ENCODE data around the gene LINC00632. TPM values are rescaled to one million over a fixed set of nuclear protein-coding genes. Genes with fewer than 3 reads are reported as not detected.

The LINC00632 gene
- total RNA-seq, 4 donors from 2014 or later, result 16.7 to 74.6 (median 32.6) TPM

DNA sequence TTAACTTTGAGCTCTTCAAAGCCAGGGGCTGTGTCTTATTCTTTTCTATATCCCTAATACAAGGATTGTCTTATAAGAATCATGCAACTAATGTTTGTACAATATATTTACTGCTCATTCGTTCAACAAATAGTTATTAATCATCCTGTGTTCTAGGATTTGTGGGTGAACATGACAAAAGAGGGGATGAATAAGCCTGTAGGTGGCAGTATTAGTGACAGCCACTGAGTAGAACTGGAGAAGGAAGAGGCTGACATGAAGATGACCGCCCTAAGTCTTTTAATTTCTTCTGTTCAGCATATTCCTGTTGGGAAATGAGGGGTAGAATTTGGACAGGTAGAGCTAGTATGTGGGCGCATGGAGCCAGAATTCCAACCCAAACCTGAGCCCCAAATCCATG lies 11.9 kb upstream of the LINC00632 start:
- H3K4me1 ChIP-seq, result no peaks in the 10 kb centered on the region
- H3K4me3 ChIP-seq (replicated peaks in 1 of 3), result no peak overlapping the region
- H3K36me3 ChIP-seq, result no peaks in the 10 kb centered on the region
- DNase-seq, result no peak
- intact Hi-C loops (cut with DNase I), result no loop called here
- no peak for TF ChIP-seq POLR2A (IDR thresholded peaks at IDR 0.05)
- TF ChIP-seq CTCF (IDR thresholded peaks at IDR 0.05), result no peak
- no peak overlapping the region for H3K27ac ChIP-seq
- no peaks in the 10 kb centered on the region for H3K9me3 ChIP-seq
- H3K27me3 ChIP-seq, result no peaks in the 10 kb centered on the region
- WGBS, 2 donors, result 73 to 78% methylated on average over 3 of the region's 3 CpGs

DNA sequence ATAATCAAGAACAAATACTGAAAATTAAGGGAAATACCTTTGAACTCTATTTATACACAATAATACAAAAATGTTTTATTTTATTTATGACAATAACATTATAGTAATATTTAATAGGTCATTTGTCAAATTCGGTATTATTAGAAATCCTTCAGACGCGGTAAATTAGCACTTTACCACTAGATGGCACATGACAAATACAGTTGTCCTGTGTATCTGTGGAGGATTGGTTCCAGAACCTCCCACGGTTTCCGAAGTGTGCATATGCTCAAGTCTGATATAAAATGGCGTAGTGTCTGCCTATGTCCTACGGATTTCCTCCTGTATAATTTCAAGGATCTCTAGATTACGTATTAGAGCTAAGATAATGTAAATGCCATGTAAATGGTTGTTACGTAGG lies 8.1 kb upstream of the LINC00632 start:
- TF ChIP-seq CTCF (IDR thresholded peaks at IDR 0.05), result peak in 3 of 6 experiments; percentile 19 to 35 (median 31)
- TF ChIP-seq POLR2A (IDR thresholded peaks at IDR 0.05), result no peak

GRCh38 chrX:140710710-140711109 lies 1.2 kb downstream of the LINC00632 start:
- no peaks in the 10 kb centered on the region for H3K27me3 ChIP-seq
- H3K27ac ChIP-seq, result no peak overlapping the region
- intact Hi-C loops (cut with DNase I), result no loop called here
- H3K4me1 ChIP-seq, result no peaks in the 10 kb centered on the region
- no peaks in the 10 kb centered on the region for H3K9me3 ChIP-seq
- 61 to 65% methylated on average over 6 of the region's 6 CpGs for WGBS, 2 donors
- no peak overlapping the region for H3K4me3 ChIP-seq (replicated peaks in 1 of 3)
- no peaks in the 10 kb centered on the region for H3K36me3 ChIP-seq
- DNase-seq, result no peak
- TF ChIP-seq POLR2A (IDR thresholded peaks at IDR 0.05) (no peak), CTCF (IDR thresholded peaks at IDR 0.05) (no peak)

More for the DNA sequence above, 8.1 kb upstream of the LINC00632 start:
- H3K4me1 ChIP-seq, result no peaks in the 10 kb centered on the region
- no peak for DNase-seq
- no peaks in the 10 kb centered on the region for H3K36me3 ChIP-seq
- WGBS, 2 donors, result 31 to 38% methylated on average over 9 of the region's 9 CpGs
- H3K9me3 ChIP-seq, result no peaks in the 10 kb centered on the region
- intact Hi-C loops (cut with DNase I), result no loop called here
- H3K27ac ChIP-seq, result no peak overlapping the region
- no peak overlapping the region for H3K4me3 ChIP-seq (replicated peaks in 1 of 3)
- H3K27me3 ChIP-seq, result no peaks in the 10 kb centered on the region

GRCh38 chrX:140711894-140712293 lies 2.3 kb downstream of the LINC00632 start:
- intact Hi-C loops (cut with DNase I), result no loop called here
- DNase-seq, result no peak
- no peak for TF ChIP-seq POLR2A (IDR thresholded peaks at IDR 0.05)
- TF ChIP-seq CTCF (IDR thresholded peaks at IDR 0.05), result no peak
- no peaks in the 10 kb centered on the region for H3K4me1 ChIP-seq
- H3K27ac ChIP-seq, result no peak overlapping the region
- no peaks in the 10 kb centered on the region for H3K27me3 ChIP-seq
- 84 to 95% methylated on average over 4 of the region's 4 CpGs for WGBS, 2 donors
- no peaks in the 10 kb centered on the region for H3K36me3 ChIP-seq
- no peak overlapping the region for H3K4me3 ChIP-seq (replicated peaks in 1 of 3)
- H3K9me3 ChIP-seq, result no peaks in the 10 kb centered on the region

DNA sequence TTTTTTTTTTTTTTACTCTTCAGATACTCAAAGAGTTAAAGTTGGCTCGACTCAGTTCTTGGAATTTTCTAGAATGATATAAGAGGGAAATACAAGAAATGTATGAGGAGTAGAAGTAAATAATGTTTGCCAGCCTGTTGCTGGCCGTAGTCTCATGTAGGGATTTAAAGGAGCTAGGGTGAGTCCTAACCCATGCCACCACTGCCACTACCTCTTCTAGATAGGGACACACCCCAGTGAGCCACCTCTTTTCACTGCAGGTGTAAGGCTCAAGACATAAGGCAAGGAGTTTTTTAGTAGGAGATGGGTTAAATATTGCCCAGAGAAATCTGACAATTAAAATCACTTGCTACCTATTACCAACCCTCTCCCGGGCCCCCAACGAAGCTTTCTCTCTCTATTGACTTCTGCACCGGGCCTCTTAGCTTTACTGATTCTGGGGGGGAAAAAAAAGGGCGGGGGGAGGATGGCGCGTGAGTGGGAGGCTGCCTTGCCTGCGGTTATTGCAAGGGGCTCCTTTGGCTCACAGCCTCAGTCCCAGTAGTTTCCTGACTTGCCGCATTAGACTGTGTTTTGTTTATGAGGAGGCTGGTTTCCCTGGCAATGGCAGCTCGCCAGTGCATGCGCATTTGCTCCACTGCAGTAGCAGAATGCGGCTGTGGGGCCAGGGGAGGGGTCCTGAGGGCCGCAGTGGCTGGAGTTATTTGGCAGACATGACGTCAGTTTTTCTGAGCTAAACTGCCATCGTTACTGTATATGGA lies 3.0 kb downstream of the LINC00632 start:
- Histone ChIP-seq H3K4me3 (replicated peaks in 1 of 3) (peak overlapping the region in 1 of 3 donors; percentile 7), H3K4me1 (no peaks in the 10 kb centered on the region), H3K27me3 (no peaks in the 10 kb centered on the region), H3K36me3 (no peaks in the 10 kb centered on the region), H3K9me3 (no peaks in the 10 kb centered on the region), H3K27ac (no peak overlapping the region)
- WGBS, 2 donors, result 4 to 8% methylated on average over 6 to 14 of the region's 16 CpGs
- no peak for TF ChIP-seq CTCF (IDR thresholded peaks at IDR 0.05)
- TF ChIP-seq POLR2A (IDR thresholded peaks at IDR 0.05), result no peak
- peak; percentile 47 to 59 for DNase-seq
- intact Hi-C loops (cut with DNase I), result no loop called here

Measured in thyroid gland (tissue), 4 donors.